Measurements from ENCODE around the gene METTL16.

GRCh38 chr17:2416010-2416734 lies 95.5 kb downstream of the METTL16 start:
- TF ChIP-seq CTCF (IDR thresholded peaks at IDR 0.05; ENCODE audit: control extremely low read depth in 1 of 3, insufficient read depth in 1 of 3, low read depth in 1 of 3, low read length in 3 of 3) (peak; percentile 82 to 91 (median 88)), POLR2AphosphoS5 (IDR thresholded peaks at IDR 0.05; ENCODE audit: low read depth, low read length) (no peak)
